ENCODE data around the gene ZNF511.

DNA sequence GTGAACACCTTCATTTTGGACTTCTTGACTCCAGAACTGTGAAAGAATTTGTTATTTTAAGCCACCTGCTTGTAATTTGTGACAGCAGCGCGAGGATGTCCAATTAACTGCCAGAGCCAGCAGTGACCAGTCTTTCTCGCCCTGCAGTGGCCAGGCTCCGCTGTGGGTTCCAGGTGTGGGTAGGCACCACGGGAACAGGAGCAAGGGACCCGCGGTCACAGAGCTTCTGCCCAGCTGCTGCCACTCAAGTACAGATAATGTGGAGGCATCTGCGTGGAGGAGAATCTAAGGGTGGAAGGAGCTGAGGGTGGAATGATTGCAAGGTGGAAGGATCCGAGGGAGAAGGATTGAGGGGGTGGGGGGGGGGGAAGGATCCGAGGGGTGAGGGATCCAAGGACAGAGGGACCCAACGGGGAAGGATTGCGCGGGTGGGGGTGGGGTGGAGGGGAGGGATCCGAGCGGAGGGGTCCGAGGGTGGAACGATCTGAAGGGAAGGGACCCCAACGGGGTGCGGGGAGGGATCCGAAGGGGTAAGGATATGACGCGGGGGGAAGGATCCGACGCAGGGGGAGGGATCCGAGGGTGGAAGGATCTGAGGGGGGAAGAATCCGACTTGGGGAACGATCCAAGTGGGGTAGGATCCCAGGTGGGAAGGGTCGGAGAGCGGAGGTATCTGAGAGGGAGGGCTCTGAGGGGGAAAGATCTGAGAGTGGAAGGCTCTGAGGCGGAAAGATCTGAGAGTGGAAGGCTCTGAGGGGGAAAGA is 24.4 kb downstream of the ZNF511 start:
- TF ChIP-seq GATA3 (IDR thresholded peaks at IDR 0.05; ENCODE audit: low read depth, low read length), result no peak
- TF ChIP-seq GATA2 (IDR thresholded peaks at IDR 0.05; ENCODE audit: low read depth, low read length), result no peak

All from SH-SY5Y (cell line).